Adipose tissue (tissue), 3 donors: Measurements from ENCODE around the gene MRPL36. TPM values are rescaled to one million over a fixed set of nuclear protein-coding genes. Genes with fewer than 3 reads are reported as not detected.

Experiments
- H3K27ac ChIP-seq: one replicate; pipeline ENCODE4 v1.5.1; 2013; ENCODE audit warnings: low read depth, low read length
- WGBS, 3 donors: extraction: QIAGEN DNeasy Blood & Tissue Kit; methylation state at CpG; one replicate each; pipeline ENCODE4 v1.1.7; 2013; 5-methylcytosine and 5-hydroxymethylcytosine counted together
- polyA plus RNA-seq, 3 donors: library from polyadenylated mRNA; stranded (reverse); fragments of 200-250 nt; gene quantifications; one replicate each; pipeline ENCODE4 v1.2.3, GENCODE V29; 2013
- donor health status: healthy with polysubstance abuse.
- donor health status: Bipolar disorder and iron deficiency.
- donor health status: healthy.

MRPL36 gene
- polyA plus RNA-seq, 3 donors: 48.5 to 92.3 (median 71.8) TPM

DNA sequence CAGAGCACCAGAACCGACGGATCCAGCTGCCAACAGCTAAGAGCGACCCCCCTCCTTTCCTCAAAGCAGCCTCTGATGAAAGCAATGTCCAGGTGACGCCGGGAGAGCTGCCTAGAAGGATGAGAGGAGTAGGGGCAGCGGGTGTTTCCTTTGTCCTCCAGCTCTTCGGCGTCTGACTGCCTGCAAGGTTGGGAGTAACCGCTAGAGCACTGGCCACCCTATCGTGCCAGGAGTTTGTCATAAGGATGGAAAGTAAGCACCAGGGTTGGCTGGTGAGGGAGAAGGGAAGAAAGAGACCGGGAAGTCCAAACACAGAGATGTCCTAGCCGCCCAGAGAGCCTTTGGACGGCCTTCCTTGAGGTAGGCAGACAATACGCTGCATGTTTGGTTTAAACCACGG lies 10.8 kb downstream of the MRPL36 start:
- WGBS, 3 donors: 68 to 86% (median 86%) methylated on average over 15 of the region's 15 CpGs
- no peak overlapping the region for H3K27ac ChIP-seq

DNA sequence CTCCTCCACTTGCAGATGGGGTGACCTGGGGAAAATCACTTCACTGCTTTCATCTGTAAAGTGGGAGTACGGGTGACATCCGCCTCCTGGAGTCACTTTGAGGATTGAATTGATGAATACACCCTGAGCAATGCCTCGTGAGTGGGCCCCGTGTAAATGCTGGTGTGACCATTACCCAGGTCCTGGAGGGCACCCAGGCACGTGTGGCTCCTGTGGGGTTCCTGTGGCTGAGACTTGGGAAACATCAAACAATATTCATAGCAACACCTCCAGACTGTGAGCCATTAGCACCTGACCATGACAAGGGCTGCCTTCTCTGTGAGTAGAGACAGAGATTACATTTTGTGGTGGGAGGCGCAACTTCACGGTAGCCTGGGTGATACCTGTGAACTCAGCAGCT lies 11.4 kb downstream of the MRPL36 start:
- H3K27ac ChIP-seq: no peak overlapping the region
- WGBS, 3 donors: 76 to 89% (median 89%) methylated on average over 7 of the region's 7 CpGs

DNA sequence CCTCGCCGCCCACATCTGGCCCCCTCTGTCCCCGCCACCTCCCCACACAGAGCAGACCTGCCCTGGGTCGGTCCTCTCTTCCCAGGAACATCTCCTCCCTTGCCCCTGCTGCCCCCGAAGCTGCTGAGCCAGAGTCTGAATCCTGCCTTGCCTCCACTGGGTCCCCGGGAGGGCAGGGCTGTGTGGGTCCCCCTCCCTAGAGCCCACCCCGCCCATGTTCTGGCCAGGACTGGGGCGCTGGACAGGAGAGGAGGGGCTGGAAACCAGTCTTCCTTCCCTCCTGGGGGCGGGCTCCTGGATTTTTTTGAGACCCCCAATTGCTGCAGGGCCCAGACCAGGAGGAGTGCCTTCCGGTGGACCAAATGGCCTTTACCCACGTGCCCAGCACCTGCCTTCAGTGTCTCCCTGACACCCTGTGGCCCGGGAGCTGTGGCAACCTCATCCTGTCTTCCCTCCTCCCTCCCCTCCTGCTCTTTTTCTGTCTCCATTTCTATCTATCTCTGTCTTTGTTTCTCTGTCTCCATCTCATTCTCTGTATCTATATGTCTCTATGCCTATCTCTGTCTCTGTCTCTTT lies 12.1 kb downstream of the MRPL36 start:
- WGBS, 3 donors: 78 to 84% (median 79%) methylated on average over 10 to 12 of the region's 12 CpGs
- H3K27ac ChIP-seq: no peak overlapping the region

DNA sequence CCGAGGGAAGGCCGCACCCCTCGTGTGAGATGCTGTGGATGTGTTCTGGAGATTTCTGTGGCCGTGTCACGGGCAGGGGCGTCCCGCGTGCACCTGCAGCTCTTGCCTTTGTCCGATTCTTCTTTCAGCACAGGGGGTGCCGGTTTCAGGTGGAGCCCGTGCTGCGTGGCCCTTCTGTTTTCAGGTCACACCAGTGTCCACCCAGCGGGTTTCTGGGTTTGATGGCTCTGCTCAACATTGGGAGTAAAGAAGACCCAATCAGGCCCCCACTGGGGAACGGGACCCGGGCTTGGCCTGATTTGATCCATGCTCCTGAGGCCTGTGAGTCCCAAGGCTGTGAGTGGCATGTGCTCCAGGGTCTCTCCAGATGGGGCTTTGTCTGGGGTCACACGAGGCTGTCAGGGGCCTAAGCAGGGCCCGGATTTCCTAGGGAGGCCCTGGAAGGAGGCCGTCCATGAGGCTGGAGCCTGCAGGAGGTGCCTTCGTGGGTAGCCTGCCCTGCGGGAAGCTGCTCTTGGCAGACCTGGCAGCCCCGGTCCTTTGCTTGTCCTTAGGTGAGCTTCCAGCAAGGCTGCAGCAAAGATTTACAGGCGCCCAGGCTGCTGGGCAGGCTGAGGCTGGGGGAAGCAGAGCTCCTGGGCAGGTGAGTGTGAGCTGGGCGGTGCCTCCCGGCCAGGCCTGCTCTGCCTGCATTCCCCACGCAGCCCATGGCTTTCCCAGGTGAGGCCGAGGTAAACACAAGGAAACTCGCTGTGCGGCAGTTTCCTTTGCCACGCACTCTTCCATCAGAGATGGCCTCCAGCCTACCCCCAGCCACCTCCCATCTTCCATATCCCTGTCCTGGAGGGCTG lies 12.8 kb downstream of the MRPL36 start:
- H3K27ac ChIP-seq: no peak overlapping the region
- 84 to 92% (median 89%) methylated on average over 29 of the region's 29 CpGs for WGBS, 3 donors

DNA sequence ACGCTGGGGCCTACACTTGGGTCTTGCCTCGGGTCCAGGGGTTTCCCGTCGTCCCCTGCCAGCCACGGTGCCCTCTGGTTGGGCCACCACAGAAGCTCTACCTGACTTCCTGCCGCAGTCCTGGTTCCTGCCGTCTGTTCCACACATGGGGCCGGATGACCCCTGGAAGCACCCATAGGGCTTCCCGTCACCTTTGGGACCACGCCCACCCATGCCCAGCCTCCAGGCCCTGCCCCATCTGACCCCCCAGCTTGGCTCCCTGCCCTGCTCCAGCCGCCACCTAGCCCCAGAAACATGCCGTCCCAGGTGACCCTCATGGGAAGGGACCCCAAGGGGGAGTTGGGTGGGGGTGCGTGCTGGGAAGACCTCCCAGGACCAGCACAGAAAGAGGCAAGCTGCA lies 13.7 kb downstream of the MRPL36 start:
- H3K27ac ChIP-seq: no peak overlapping the region
- 88 to 90% (median 89%) methylated on average over 13 of the region's 13 CpGs for WGBS, 3 donors

DNA sequence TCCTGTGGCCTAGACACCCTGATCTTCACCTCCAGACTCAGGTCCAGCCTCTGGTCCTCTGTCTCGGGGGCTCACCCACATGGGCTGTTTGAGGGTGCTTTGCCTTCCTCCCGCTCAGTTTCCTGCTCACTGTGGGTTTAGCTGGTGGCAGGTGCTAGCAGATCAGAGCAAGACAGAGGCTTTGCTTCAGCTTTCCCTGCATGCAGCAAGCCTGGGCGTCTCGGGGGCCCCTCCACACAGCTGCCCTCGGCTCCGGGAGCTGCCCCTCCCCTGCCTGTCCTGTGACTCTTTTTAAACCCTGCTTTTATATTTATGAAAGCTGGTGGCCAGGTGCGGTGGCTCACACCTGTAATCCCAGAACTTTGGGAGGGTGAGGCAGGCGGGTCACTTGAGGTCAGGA lies 14.6 kb downstream of the MRPL36 start:
- 70 to 79% (median 77%) methylated on average over 8 of the region's 8 CpGs for WGBS, 3 donors
- no peak overlapping the region for H3K27ac ChIP-seq

DNA sequence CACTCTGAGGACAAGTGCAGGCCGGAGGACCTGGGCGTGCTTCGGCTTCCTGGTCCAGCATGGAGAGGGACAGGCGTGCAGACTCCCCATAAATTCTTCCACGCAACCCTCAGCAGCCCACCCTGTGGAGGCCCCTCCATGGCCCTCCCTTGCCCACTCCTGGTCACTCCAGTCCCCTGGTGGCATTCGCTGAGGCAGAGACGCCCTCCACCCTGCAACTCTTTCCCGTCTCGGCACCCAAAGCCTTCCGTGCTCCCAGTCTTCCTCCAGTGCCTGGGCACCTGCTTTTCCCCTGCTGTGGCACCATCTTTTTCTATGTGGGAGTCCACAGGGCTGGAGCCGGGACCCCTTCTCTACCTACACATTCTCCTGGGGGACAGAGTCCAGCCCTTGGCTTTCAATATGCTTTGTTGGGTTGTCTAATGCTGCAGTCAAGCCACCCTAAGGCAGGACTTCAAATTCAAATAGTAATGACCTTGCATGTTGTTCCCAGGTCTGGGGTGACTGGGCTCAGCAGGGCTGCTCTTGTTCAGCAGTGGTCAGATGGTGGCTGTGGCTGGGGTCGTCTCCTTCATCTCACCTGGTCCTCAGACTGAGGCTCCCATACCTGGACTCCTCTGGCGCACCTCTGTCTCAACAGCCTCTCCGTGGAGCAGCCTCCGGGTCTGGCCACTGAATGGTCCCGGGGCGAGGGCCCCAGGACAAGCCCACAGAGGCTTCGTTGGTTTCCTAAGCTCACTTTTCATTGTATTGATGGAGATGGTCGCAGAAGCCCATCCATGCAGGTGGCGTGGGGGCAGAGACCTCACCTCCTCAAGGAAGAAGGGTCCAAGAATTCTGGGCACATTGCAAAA lies 15.2 kb downstream of the MRPL36 start:
- 84 to 91% (median 87%) methylated on average over 19 to 20 of the region's 20 CpGs for WGBS, 3 donors
- H3K27ac ChIP-seq: no peak overlapping the region

DNA sequence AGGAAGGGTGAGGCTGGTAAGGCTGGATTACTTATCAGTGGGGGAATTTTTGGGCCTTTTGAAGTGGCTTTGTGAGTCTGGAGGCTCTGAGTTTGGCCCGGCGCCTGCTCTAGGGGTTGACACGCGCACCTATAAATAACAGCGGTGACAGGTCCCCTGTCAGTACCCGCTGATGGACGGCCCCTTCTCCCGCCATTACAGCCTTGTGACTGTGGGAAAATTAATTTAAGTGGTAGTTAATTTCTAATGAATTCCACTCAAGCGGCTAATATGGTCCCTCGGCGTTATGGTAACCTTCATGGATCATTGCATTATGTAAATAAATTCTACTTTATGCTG lies 16.5 kb downstream of the MRPL36 start:
- no peak overlapping the region for H3K27ac ChIP-seq
- WGBS, 3 donors: 24 to 46% (median 45%) methylated on average over 11 of the region's 11 CpGs

DNA sequence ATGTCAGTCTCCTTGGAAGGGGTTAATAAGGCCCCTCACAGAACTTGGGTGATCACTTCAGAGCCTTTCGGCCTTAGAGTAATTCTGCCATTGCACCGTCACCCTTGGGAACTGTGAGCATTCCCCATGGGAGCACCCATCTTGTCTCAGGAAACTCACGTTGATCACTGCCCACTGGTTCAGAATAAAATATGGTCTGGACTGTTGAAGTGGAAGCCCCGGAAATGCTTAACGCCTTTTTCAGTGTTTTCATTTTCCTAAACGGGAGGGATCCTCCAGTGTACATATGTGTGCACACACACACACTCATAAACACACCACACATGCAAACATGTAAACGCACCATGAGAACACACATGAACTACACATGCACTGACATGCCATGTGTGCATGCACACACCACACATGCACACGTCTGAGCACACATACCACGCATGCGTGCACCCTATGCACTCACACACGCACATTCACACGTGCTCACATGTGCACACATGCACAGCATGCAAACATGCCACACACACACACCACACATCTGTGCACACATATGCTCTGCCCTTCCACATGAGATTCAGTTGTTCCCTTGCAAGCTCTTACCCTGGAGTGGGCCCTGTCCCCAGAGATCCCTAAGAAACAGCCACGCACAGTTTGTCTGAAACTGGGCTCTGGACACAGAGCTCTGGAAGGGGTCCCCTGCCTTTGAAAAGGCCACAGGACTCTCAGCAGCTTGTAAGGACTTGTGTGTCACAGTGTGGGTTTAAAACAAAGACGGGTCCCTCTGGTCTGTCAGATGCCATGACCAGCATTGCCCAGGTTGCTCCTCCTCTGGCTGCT lies 17.0 kb downstream of the MRPL36 start:
- WGBS, 3 donors: 64 to 75% (median 70%) methylated on average over 14 of the region's 14 CpGs
- H3K27ac ChIP-seq: no peak overlapping the region

DNA sequence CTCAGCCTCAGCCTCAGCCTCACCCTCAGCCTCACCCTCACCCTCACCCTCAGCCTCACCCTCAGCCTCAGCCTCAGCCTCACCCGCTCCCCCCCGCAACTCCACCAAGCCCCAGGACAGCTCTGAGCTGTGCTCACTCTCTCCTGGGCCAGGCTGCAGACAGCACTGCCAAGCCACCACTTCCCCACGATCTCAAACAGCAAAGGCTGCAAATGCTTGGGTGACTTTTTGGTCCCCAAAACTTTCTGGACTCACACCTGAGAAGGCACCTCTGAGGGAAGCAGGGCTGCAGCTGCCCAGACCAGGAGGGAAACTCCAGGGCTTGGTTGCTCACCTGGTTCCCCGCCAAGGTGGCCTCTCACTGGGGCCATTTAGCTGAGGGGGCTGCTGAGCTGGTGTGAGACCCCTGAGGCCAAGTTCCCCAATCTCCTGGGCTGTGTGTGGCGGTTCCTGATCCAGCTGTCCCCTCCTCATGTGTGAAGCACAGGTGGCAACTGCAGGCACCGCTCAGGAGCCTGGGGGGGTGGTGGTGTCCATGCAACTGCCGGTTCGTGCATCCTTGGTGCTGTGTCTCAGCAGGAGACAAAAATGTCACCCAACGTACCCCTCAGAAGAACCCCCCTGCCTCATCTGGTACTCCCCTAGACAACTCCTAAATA lies 17.8 kb downstream of the MRPL36 start:
- H3K27ac ChIP-seq: no peak overlapping the region
- 77 to 84% (median 81%) methylated on average over 9 of the region's 9 CpGs for WGBS, 3 donors

DNA sequence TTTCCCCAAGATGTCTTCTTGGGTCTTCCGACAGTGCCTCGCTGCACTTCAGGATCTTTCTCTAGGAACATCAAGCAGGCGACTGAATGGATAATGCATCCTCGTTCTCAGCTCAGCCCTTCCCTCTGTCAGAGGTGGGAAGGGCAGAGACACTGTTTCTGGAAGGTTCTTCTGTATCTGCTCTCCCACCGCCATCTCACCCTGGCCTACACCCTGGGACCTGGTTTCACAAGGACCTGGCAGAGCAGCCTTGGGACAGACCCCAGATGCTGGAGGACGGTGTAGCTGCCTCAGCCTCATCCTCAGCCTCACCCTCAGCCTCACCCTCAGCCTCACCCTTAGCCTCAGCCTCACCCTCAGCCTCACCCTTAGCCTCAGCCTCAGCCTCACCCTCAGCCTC lies 18.5 kb downstream of the MRPL36 start:
- no peak overlapping the region for H3K27ac ChIP-seq
- 84 to 88% (median 85%) methylated on average over 6 of the region's 6 CpGs for WGBS, 3 donors

DNA sequence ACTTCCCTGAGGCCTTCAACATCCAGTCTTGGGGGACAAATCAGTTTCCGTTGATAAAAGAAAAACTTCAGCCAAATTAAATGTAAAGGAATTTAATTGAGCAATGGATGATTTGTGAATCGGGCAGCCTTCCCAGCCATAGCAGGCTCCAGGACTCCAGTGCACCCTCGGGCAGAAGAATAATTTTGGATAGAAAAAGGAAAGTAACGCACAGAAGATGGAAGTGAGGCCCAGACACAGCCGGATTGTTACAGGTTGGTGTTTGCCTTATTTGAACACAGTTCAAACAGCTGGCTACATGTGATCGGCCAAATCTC lies 19.1 kb downstream of the MRPL36 start:
- H3K27ac ChIP-seq: no peak overlapping the region
- WGBS, 3 donors: 74 to 75% (median 74%) methylated on average over 6 of the region's 6 CpGs

DNA sequence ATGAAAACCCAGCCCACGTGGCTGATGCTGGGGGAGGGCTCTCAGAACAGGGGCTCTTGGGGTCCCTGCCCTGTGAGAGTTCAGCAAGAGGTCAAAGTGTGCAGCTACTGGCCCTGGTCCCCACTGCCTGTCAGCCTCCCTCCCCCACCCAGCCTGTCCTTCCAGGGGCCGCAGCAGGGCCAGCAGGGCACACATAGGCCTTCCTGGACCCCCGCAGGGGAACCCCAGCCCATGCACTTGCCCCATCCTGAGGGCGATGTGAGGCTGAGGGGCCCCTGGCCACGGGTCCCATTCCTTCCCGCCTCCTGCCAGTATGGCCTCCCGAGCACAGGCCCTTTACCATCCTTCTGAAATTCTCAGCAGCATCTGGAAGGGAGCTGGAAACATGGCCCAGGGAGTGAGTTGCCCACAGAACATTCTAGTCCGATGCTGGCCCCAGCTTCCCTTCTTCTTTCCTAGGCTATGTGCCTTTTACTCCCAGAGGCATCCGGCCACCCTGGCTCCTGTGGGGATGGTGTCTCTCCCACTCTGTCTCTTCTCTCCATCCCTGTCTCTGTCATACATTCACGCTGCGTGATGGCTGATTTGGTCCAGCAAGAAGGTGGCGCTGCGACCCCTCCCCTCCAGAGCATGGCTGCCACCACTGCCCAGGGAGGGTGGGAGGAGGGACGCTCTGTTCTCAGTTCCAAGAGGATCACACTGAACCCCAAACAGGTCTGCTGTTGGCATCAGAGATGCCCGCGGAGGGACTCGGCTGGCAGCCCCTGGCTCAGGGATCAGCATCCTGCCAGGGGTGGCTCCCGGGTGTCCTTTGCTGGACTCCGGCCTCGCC lies 19.6 kb downstream of the MRPL36 start:
- no peak overlapping the region for H3K27ac ChIP-seq
- WGBS, 3 donors: 78 to 83% (median 79%) methylated on average over 19 to 20 of the region's 20 CpGs

DNA sequence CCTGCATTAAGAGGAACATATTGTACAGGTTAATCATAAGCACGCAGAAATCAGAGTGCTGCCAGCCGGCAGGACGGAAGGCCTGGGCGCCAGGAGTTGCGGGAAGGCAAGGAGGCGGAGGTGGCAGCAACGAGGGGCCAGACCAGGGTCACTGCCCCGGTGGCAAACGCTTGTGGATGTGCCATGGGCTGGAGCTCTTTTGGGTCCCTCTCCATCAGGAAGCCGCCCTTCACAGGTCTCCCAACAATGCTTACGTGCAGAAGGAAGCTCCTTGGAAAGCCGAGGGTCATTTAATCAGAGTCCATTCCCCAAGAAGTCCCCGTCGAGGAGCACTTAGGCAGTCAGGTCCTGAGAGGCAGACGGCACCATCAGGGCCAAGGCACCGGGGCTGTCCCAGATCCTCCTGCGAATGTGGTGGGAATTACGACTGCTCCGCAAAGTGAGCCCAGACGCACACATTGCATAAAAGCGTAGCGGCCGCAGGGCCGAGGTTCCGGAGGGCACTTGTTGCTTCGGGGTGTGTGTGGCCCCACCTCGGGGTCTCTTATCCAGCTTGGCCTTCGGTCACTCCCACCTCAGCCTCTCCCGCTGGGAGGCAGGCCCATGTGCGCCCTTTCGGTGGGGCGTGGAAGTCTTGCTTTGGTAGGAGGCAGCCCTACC lies 20.5 kb downstream of the MRPL36 start:
- no peak overlapping the region for H3K27ac ChIP-seq
- WGBS, 3 donors: 79 to 88% (median 87%) methylated on average over 32 of the region's 32 CpGs

DNA sequence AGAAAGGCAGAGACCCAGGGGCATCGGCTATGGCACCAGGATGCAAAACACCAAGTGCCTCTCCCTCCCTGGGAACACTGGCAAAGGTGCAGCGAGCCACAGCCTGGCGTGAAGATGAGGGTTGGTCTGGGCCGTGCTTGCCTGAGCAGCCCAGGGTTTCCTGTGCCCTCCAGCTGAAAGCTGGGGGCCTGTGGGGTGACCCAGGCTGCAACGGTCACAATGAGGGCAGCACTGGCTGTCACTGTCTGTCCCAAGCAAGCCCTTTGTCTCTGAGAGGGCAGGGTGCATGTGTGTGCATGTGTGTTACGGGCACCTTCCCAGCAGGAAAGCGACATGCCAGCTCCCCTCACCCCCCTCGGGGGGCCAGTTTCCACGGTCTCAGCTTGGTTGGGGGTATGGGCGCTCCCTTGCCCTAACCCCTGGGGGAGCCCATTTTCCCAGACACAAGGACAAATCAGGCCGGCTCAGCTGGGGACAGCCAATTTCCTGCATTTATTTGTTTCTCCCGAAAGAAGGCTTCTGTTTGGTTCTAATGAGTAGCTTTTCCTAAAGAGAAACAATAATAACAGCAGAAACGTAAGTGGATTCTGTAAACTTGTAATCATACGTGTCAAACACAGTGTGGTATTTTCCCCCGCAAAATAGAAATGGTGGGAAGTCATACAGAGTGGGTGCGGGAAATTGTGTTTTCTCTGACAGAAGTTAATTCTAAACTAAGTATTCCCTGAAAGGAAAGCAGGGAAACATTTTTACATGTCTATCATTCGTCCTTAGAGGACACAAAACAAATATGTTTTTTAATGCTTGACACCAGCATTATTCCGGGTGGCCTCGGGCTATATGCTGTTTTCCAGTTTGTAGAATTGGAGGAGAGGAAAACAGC lies 21.3 kb downstream of the MRPL36 start:
- H3K27ac ChIP-seq: no peak overlapping the region
- whole genome bisulfite sequencing, 3 donors: 54 to 71% (median 68%) methylated on average over 19 of the region's 19 CpGs
